HG02943 (cell line): Measurements from ENCODE around the gene PSG2.
"Not testable (repeated sequence)": the region's sequence is repeated elsewhere in the genome, so short reads cannot be mapped to it uniquely, and the experiment has no call there.

Source experiments
- ATAC-seq: cut with Tn5 transposase; IDR thresholded peaks from one replicate; pipeline ENCODE4 v1.9.1; 2021; ENCODE audit warnings: mild to moderate bottlenecking, low read depth, moderate library complexity; ENCODE audit not compliant: unreplicated experiment

The PSG2 gene

GRCh38 chr19:43082601-43083000, at the start of gene PSG2:
TSS of gene PSG2 (minus strand) at chr19:43082701. CDS start at chr19:43082569, 132 bp downstream.
- ATAC-seq = not testable (repeated sequence)

GRCh38 chr19:43131281-43131842, 48.9 kb upstream of the PSG2 start:
- ATAC-seq = not testable (repeated sequence)

DNA sequence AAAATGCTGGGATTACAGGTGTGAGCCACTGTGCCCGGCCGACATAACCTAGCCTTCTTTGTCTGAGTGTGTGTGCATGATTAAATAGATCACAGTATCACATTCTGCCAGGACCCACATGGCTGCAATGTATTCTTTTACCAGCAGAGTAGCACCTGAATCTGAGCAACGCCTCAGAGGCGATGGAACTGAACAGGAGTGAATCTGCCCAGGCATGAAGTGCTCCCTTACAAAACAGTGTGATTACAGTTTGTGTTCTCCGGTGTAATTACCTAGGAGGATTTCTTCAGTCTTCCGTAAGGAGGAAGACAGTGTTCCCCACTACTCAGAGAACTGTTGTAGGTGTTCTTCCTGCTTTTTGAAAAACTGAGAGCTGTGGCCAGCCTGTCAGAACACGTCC, 46.7 kb upstream of the PSG2 start:
- ATAC-seq = not testable (repeated sequence)

DNA sequence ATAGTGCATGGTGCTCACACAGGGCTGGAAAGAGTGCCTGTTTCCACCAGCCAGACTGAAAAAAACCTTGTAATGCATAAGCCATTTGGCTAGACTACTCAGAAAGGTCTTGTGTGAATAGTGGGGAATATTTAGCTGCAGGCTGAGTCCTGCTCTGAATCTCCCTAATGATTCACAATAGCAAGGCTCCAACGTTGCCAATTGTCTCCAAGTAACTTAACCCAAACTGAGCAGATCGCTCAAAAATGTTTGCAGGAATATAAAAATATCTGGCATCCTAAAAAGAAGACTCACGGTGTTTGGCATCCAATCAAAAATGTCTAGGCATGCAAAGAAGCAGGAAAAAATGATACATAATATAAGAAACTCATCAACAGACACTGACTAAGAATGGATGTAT, 44.8 kb upstream of the PSG2 start:
- ATAC-seq = not testable (repeated sequence)

DNA sequence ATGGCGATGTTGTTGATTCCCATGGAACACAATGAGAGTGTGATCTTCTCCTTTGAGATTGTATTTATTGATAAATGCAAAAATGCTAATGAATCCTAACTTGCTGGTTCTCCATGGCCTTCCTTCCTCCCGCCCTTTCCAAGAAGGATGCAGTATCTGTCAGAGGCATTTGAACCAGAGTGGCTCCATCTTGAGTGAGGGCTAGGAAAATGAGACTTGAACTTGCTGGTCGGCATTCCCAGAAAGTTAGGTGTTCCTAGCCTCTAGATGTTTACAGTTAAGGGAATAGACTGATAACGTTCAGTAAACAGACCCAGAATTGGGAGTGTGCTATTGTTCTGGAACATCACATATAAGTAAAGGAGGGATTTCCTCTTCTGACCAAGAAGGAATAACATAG, 44.2 kb upstream of the PSG2 start:
- no peak for ATAC-seq

DNA sequence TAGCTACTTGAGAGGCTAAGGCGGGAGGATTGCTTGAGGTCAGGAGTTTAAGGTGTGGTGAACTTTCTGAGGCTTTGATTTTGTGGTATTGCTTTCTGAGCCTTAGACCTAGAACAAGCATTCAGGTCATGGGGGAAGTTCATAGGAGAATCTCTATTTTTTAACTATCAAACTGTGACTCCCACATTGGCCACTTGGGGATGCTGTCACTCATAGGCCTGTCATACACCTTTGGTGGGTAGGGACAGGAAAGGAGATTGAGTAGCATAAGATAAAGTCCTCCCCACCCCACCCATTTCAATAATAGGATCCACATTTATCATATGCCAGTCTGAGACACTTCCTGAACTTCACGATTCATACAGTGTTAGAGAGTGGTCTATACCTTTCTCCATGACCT, 41.9 kb upstream of the PSG2 start:
- ATAC-seq = no peak

GRCh38 chr19:43120433-43121026, 38.0 kb upstream of the PSG2 start:
- ATAC-seq = not testable (repeated sequence)

- ATAC-seq = not testable (repeated sequence)
Observed at GRCh38 chr19:43119526-43119925, 37.0 kb upstream of the PSG2 start.

GRCh38 chr19:43116421-43116820, 33.9 kb upstream of the PSG2 start:
- not testable (repeated sequence) for ATAC-seq

DNA sequence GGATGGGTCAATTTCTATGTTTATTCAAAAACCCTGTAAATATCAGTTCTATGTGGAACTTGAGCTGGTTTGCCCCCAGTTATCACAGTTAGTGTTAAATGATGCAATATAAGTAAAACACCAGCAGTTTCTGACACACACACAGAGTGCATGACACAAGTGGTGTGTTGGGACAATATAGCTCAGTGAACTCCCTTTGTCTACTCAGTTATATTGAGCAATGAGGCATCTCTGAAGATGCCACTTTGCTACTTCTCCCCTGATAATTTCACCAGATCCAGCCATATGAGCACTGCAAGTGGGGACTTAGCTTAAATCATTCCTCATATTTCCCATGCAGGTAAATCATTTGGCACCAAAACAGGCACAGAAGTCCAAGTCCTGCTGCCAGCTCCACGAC, 33.0 kb upstream of the PSG2 start:
- ATAC-seq = not testable (repeated sequence)

DNA sequence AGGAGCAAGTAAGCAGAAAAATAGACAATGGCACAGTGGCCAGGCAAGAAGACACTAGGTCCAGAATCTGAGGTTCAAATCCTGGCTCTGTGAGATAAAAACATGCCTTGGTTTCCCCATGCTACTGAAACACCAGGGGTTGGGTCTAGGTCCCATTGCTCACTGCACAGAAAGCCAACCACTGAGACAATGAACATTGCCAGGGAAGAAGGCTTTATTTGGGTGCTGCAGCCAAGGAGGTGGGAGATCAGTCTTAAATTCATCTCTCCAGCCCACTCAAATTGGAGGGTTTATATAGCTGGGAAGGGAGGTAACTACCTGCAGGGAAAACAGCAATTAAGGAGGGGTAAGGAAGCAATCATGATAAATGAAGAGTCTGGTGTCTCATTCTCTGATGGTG, 32.6 kb upstream of the PSG2 start:
- ATAC-seq = not testable (repeated sequence)

GRCh38 chr19:43114626-43115025, 32.1 kb upstream of the PSG2 start:
- not testable (repeated sequence) for ATAC-seq

GRCh38 chr19:43107401-43107800, 24.9 kb upstream of the PSG2 start:
- ATAC-seq = not testable (repeated sequence)

GRCh38 chr19:43105496-43105895, 23.0 kb upstream of the PSG2 start:
- no peak for ATAC-seq

GRCh38 chr19:43104215-43104850, 21.8 kb upstream of the PSG2 start:
- ATAC-seq = not testable (repeated sequence)

GRCh38 chr19:43101950-43102349, 19.4 kb upstream of the PSG2 start:
- ATAC-seq = no peak

GRCh38 chr19:43098416-43098815, 15.9 kb upstream of the PSG2 start:
- not testable (repeated sequence) for ATAC-seq

GRCh38 chr19:43087702-43088340, 5.3 kb upstream of the PSG2 start:
- ATAC-seq = not testable (repeated sequence)

DNA sequence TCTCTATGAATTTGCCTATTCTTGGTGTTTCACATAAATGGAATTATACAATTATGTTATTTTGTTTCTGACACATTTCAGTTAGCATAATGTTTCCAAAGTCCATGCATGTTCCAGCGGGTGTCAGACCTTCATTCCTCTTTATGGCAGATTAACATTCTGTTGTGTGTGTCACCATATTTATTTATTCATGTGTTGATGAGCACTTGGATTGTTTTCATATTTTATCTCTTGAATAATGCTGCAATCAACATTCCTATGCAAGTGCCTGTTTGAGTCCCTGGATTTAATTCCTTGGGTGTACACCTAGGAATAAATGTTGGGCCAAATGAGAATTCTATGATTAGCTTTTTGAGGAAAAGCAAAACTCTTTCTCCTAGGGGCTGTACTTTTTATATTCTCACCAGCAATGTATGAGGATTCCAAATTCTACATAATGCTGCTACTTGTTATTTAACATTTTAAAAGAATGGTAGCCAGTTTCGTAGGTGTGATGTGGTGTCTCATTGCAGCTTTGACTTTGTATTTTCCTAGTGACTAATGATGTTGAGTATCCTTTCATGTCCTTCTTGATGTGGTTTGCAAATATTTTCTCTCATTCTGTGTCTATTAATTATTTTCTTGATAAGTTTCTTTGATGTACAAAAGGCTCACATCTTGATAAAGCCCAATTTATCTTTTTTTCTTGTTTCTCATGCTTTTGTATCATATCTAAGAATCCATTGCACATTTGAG, 3.5 kb upstream of the PSG2 start:
- ATAC-seq = not testable (repeated sequence)

- not testable (repeated sequence) for ATAC-seq
Observed at GRCh38 chr19:43084196-43084832, 1.8 kb upstream of the PSG2 start.
